Activated CD8-positive, alpha-beta memory T cell treated with anti-CD3 and anti-CD28 coated beads for 48 hours (primary cell): ENCODE data around the gene MBP.

Source experiments
- DNase-seq, 3 experiments: peaks; one replicate each; pipeline ENCODE4 v3.0.0-alpha.2; 2020; ENCODE audit warnings: low read depth in 2 of 3, low spot score in 2 of 3

MBP gene

GRCh38 chr18:77132369-77133050 lies at the start of gene MBP:
Gene MBP (minus strand): TSS chr18:77132783. CDS start chr18:77105261, 27,522 bp downstream.
- DNase-seq: peak in 2 of 3 experiments; percentile 43 to 44

- DNase-seq: no peak
These were observed 49.5 kb upstream of the MBP start for GRCh38 chr18:77181950-77182707.

GRCh38 chr18:77178559-77178958 lies 46.0 kb upstream of the MBP start:
- no peak for DNase-seq

GRCh38 chr18:77177009-77177408 lies 44.4 kb upstream of the MBP start:
- no peak for DNase-seq

GRCh38 chr18:77173275-77174030 lies 40.9 kb upstream of the MBP start:
- no peak for DNase-seq

GRCh38 chr18:77170890-77171410 lies 38.4 kb upstream of the MBP start:
- DNase-seq: no peak

- DNase-seq: no peak
These were observed 36.3 kb upstream of the MBP start for GRCh38 chr18:77168811-77169311.

- DNase-seq: no peak
These were observed 34.7 kb upstream of the MBP start for GRCh38 chr18:77167251-77167650.

- DNase-seq: no peak
These were observed 33.9 kb upstream of the MBP start for GRCh38 chr18:77166523-77166922.

GRCh38 chr18:77165503-77166188 lies 33.1 kb upstream of the MBP start:
- DNase-seq: no peak

GRCh38 chr18:77164763-77165485 lies 32.3 kb upstream of the MBP start:
- DNase-seq: no peak

GRCh38 chr18:77164026-77164425 lies 31.4 kb upstream of the MBP start:
- DNase-seq: no peak

GRCh38 chr18:77162580-77162979 lies 30.0 kb upstream of the MBP start:
- no peak for DNase-seq

- DNase-seq: no peak
These were observed 29.4 kb upstream of the MBP start for GRCh38 chr18:77161961-77162360.

GRCh38 chr18:77161383-77161782 lies 28.8 kb upstream of the MBP start:
- no peak for DNase-seq

- DNase-seq: no peak
These were observed 27.9 kb upstream of the MBP start for GRCh38 chr18:77160515-77160914.

GRCh38 chr18:77157312-77157711 lies 24.7 kb upstream of the MBP start:
- no peak for DNase-seq

GRCh38 chr18:77155031-77155430 lies 22.4 kb upstream of the MBP start:
- DNase-seq: no peak

GRCh38 chr18:77153404-77153803 lies 20.8 kb upstream of the MBP start:
- DNase-seq: no peak
